ENCODE data around the gene GBGT1. TPM values are rescaled to one million over a fixed set of nuclear protein-coding genes. Genes with fewer than 3 reads are reported as not detected.

Gene GBGT1
- total RNA-seq, 4 donors from 2014 or later = 11.3 to 18.0 (median 15.6) TPM

GRCh38 chr9:133129001-133129795 lies 34.5 kb downstream of the GBGT1 start:
- H3K4me1 ChIP-seq = peaks cover 7 to 84% (median 38%) of the 10 kb centered on the region in 3 donors
- H3K27me3 ChIP-seq = no peaks in the 10 kb centered on the region
- H3K4me3 ChIP-seq = no peak overlapping the region
- no peak for ATAC-seq
- no peaks in the 10 kb centered on the region for H3K9me3 ChIP-seq
- 79 to 89% methylated on average over 5 to 13 of the region's 29 CpGs for WGBS, 2 donors (ENCODE audit: low coverage in 1 of 2)
- H3K27ac ChIP-seq = peak overlapping the region in 2 of 4 donors; percentile 1 to 27
- no peak for TF ChIP-seq POLR2A (IDR thresholded peaks at IDR 0.05)
- no peak for TF ChIP-seq POLR2AphosphoS5 (IDR thresholded peaks at IDR 0.05)
- no peak for TF ChIP-seq CTCF (IDR thresholded peaks at IDR 0.05)
- no peak for TF ChIP-seq EP300 (IDR thresholded peaks at IDR 0.05)
- H3K36me3 ChIP-seq = peaks cover 0 to 7% of the 10 kb centered on the region in 2 donors

- 83 to 98% methylated on average over 2 to 9 of the region's 13 CpGs for WGBS, 2 donors (ENCODE audit: low coverage in 1 of 2)
- Histone ChIP-seq H3K27me3 (no peaks in the 10 kb centered on the region), H3K36me3 (peaks cover 0 to 7% of the 10 kb centered on the region in 2 donors), H3K4me1 (peaks cover under 1 to 74% (median 27%) of the 10 kb centered on the region in 3 donors), H3K9me3 (no peaks in the 10 kb centered on the region), H3K4me3 (no peak overlapping the region), H3K27ac (peak overlapping the region in 1 of 4 donors; percentile 72)
- no peak for ATAC-seq
- TF ChIP-seq POLR2A (IDR thresholded peaks at IDR 0.05) (no peak), EP300 (IDR thresholded peaks at IDR 0.05) (no peak), POLR2AphosphoS5 (IDR thresholded peaks at IDR 0.05) (no peak), CTCF (IDR thresholded peaks at IDR 0.05) (no peak)
These were observed 35.6 kb downstream of the GBGT1 start for GRCh38 chr9:133128152-133128551.

GRCh38 chr9:133127340-133127981 lies 36.3 kb downstream of the GBGT1 start:
- peaks cover 0 to 71% (median 21%) of the 10 kb centered on the region in 3 donors for H3K4me1 ChIP-seq
- peak; percentile 59 for ATAC-seq
- no peak overlapping the region for H3K4me3 ChIP-seq
- peak overlapping the region in 3 of 4 donors; percentile 62 to 72 (median 71) for H3K27ac ChIP-seq
- 87% methylated on average over 6 of the region's 23 CpGs; no CpG with 5 or more reads in 1 of the 2 donors for WGBS, 2 donors (ENCODE audit: low coverage in 1 of 2)
- H3K27me3 ChIP-seq = no peaks in the 10 kb centered on the region
- TF ChIP-seq CTCF (IDR thresholded peaks at IDR 0.05) = no peak
- no peak for TF ChIP-seq POLR2A (IDR thresholded peaks at IDR 0.05)
- no peak for TF ChIP-seq POLR2AphosphoS5 (IDR thresholded peaks at IDR 0.05)
- no peak for TF ChIP-seq EP300 (IDR thresholded peaks at IDR 0.05)
- H3K9me3 ChIP-seq = no peaks in the 10 kb centered on the region
- peaks cover 0 to 7% of the 10 kb centered on the region in 2 donors for H3K36me3 ChIP-seq

GRCh38 chr9:133126697-133127339 lies 36.9 kb downstream of the GBGT1 start:
- Histone ChIP-seq H3K9me3 (no peaks in the 10 kb centered on the region), H3K4me3 (peak overlapping the region in 1 of 2 donors; percentile 42), H3K27ac (peak overlapping the region in 3 of 4 donors; percentile 62 to 72 (median 71)), H3K36me3 (peaks cover 0 to 7% of the 10 kb centered on the region in 2 donors), H3K27me3 (no peaks in the 10 kb centered on the region), H3K4me1 (peaks cover 0 to 71% (median 22%) of the 10 kb centered on the region in 3 donors)
- TF ChIP-seq CTCF (IDR thresholded peaks at IDR 0.05) = no peak
- TF ChIP-seq POLR2A (IDR thresholded peaks at IDR 0.05) = no peak
- ATAC-seq = no peak
- WGBS, 2 donors (ENCODE audit: low coverage in 1 of 2) = 35 to 84% methylated on average over 5 to 6 of the region's 17 CpGs

Data from gastroesophageal sphincter (tissue), 4 donors.